BJ (cell line): Measurements from ENCODE around the gene CNKSR1. TPM values are rescaled to one million over a fixed set of nuclear protein-coding genes. Genes with fewer than 3 reads are reported as not detected.

ENCODE experiments used
- CTCF ChIA-PET: fragments of 350-600 bp; formaldehyde crosslinking; extraction: SDS; loops from one replicate; lab custom pipeline; 2021; ENCODE audit warnings: antibody characterized with exemption, inconsistent platforms; lab: Yijun Ruan, JAX
- POLR2A ChIA-PET: fragments of 300-600 bp; sonication (Branson Sonifier 250); formaldehyde crosslinking; extraction: SDS; loops from one replicate; lab custom pipeline; 2021; ENCODE audit warnings: antibody characterized with exemption; lab: Charles Lee
- DNase-seq: peaks from one replicate; pipeline ENCODE4 v3.0.0-alpha.2; 2011; ENCODE audit warnings: low read depth
- H3K27me3 ChIP-seq: 2 replicates; pipeline ENCODE4 v1.6.0; 2011; ENCODE audit warnings: low read length; ENCODE audit not compliant: control insufficient read depth, insufficient read depth
- H3K36me3 ChIP-seq: 2 replicates; pipeline ENCODE4 v1.5.1; 2011; ENCODE audit warnings: low read length; ENCODE audit not compliant: control insufficient read depth, insufficient read depth
- H3K4me3 ChIP-seq: 2 replicates; pipeline ENCODE4 v1.5.1; 2011; ENCODE audit warnings: low read depth, mild to moderate bottlenecking, control low read depth, low read length
- polyA plus RNA-seq: library from polyadenylated mRNA; depleted of rRNA; stranded (reverse); fragments of >200 nt; gene quantifications from 2 replicates; pipeline ENCODE4 v1.2.3, GENCODE V29; 2011
- TF ChIP-seq, protein P1 (sequence below): IDR thresholded peaks from 2 replicates; pipeline ENCODE4 v1.5.1; 2011; ENCODE audit warnings: low read depth, mild to moderate bottlenecking, control low read depth, inconsistent platforms, low read length, moderate library complexity; ENCODE audit not compliant: insufficient read depth

CNKSR1 gene
- polyA plus RNA-seq, 1 experiment, result 0.63 TPM

DNA sequence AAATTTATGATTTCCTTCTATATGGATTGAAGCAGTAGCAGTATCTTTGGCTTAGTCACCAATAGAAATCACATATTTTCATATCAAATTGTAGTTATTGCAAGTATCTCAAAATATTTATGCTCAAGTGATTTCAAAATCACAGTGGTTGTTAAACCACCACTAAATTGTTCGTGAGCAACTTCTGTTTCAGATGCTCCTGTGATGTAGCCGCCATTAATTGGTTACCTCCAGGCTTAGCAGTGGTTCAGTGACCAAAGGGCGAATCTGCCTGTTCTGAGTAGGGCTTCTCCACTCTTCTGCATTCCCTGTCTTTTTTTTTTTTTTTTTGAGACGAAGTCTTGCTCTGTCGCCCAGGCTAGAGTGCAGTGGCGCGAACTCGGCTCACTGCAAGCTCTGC is 1.9 kb upstream of the CNKSR1 start:
- CTCF ChIA-PET, result interaction anchor here (0.6 to 2.1 kb wide), 2 partner anchors 10 to 89 kb away, joined by 3 to 5 read pairs; no protein-coding TSS in a partner anchor
- TF ChIP-seq, protein P1, sequence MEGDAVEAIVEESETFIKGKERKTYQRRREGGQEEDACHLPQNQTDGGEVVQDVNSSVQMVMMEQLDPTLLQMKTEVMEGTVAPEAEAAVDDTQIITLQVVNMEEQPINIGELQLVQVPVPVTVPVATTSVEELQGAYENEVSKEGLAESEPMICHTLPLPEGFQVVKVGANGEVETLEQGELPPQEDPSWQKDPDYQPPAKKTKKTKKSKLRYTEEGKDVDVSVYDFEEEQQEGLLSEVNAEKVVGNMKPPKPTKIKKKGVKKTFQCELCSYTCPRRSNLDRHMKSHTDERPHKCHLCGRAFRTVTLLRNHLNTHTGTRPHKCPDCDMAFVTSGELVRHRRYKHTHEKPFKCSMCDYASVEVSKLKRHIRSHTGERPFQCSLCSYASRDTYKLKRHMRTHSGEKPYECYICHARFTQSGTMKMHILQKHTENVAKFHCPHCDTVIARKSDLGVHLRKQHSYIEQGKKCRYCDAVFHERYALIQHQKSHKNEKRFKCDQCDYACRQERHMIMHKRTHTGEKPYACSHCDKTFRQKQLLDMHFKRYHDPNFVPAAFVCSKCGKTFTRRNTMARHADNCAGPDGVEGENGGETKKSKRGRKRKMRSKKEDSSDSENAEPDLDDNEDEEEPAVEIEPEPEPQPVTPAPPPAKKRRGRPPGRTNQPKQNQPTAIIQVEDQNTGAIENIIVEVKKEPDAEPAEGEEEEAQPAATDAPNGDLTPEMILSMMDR, result no peak
- POLR2A ChIA-PET, result interaction anchor here (0.6 kb wide), 1 partner anchor 175 kb away, joined by 3 read pairs; no protein-coding TSS in a partner anchor

DNA sequence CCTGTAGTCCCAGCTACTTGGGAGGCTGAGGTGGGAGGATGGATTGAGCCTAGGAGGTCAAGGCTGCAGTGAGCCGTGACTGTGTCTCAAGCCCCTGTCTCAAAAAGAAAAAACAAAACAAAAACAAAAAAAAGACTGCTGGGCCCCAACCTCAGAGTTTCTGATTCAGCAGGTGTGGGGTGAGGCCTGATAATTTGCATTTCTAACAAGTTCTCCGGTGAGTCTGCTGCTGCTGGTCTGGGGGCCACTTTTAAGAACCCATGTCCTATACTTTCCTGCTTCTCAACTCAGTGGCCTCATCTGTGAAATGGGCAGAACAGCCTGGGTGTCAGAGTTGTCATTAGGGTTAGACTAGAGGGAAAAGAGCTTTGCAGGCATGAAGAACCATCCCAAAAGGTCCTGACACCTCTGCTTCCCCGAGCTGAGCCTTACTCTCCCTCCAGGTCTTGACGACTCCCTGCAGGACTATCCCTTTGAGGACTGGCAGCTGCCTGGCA is 2.8 kb downstream of the CNKSR1 start:
- DNase-seq, result no peak
- POLR2A ChIA-PET, result no interaction called here
- TF ChIP-seq, protein P1, result no peak
- CTCF ChIA-PET, result interaction anchor here (0.8 to 4.6 kb wide), 4 partner anchors 9 to 142 kb away, joined by 3 to 21 read pairs (median 4); partner anchors contain the start of genes C1orf232, ZNF593 and ZNF593OS
- H3K4me3 ChIP-seq, result no peak overlapping the region
- no peaks in the 10 kb centered on the region for H3K36me3 ChIP-seq
- H3K27me3 ChIP-seq, result no peaks in the 10 kb centered on the region

More for the DNA sequence above, 1.9 kb upstream of the CNKSR1 start:
- no peaks in the 10 kb centered on the region; the same call in 1 of the 2 replicates for H3K36me3 ChIP-seq
- H3K27me3 ChIP-seq, result no peaks in the 10 kb centered on the region
- no peak overlapping the region for H3K4me3 ChIP-seq
- no peak for DNase-seq

DNA sequence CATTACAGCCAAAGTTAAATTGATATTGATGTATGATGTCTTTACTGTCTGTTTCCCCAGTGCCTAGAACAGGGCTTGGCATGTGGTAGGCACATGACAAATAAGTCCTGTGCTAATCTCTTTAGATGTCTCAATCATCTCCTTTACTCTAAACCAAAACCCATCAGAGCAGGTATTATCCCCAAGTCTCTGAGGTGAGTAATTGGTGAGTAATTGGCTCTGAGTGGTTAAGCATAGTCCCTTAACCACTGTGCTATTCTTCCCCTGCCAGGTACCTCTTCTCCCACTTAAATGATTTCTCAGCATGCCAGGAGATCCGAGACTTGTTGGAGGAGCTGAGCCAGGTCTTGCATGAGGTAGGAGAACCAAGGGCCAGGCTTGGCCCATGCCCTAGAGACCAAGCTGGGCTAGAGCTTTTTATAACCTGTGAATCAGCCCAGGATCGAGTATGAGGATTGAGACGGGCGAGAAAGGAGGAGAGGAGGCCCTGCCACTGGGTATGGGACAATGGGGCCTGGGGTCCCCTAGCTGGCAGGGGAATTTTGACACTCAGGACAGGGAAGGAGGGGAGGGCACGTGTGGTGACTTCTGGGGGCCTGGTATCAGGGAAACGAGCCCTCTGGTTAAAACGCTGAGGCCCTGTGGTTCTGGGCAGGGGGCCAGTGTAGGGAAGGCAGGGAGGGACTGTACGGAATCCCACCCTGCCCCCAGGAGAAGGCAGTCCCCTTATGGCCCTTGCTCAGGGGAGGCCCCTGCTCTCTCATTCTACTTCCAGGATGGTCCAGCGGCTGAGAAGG is 4.5 kb downstream of the CNKSR1 start:
- POLR2A ChIA-PET, result no interaction called here
- H3K4me3 ChIP-seq, result no peak overlapping the region

DNA sequence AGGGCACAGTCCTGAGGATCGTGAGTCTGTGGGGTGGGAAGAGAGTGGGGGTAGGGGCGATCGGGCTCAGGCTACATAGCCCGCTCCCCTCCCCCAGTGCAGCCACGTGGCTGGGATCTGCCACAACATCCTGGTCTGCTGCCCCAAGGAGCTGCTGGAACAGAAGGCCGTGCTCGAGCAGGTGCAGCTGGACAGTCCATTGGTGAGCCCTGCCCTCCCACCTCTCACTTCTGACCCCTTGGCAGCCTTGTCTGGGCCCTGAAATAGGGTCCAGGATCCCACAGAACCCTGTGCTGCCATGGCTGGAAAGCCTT is 5.0 kb downstream of the CNKSR1 start:
- DNase-seq, result no peak
- CTCF ChIA-PET, result interaction anchor here (1.1 to 4.6 kb wide), 3 partner anchors 11 to 235 kb away, joined by 4 to 21 read pairs (median 7); partner anchors contain the start of genes C1orf232, ZNF593 and ZNF593OS
- POLR2A ChIA-PET, result no interaction called here
- no peak overlapping the region for H3K4me3 ChIP-seq
- TF ChIP-seq, protein P1, result no peak
- no peaks in the 10 kb centered on the region for H3K27me3 ChIP-seq
- H3K36me3 ChIP-seq, result no peaks in the 10 kb centered on the region

More for the DNA sequence above, 4.5 kb downstream of the CNKSR1 start:
- CTCF ChIA-PET, result interaction anchor here (0.6 to 4.6 kb wide), 4 partner anchors 10 to 1719 kb away, joined by 3 to 21 read pairs (median 6); partner anchors contain the start of genes C1orf232, ZNF593 and ZNF593OS
- TF ChIP-seq, protein P1, result no peak
- Histone ChIP-seq H3K27me3 (no peaks in the 10 kb centered on the region), H3K36me3 (no peaks in the 10 kb centered on the region)
- no peak for DNase-seq

DNA sequence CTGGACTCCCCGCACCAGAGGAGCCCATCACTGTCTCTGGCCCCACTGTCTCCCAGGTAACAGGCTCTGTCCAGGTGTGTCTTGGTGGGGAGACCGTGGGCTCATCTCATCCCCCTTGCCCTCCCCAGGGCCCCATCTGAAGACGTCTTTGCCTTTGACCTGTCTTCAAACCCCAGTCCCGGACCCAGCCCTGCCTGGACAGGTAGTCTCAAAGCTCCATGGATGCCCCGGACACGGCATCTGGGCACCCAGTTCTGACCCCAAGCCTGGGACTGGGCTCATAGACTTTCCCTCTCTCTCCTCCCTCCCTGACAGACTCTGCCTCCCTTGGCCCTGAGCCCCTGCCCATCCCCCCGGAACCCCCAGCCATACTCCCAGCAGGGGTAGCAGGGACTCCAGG is 6.8 kb downstream of the CNKSR1 start:
- H3K4me3 ChIP-seq, result no peak overlapping the region
- H3K36me3 ChIP-seq, result no peaks in the 10 kb centered on the region
- TF ChIP-seq, protein P1, result no peak
- no peaks in the 10 kb centered on the region for H3K27me3 ChIP-seq
- CTCF ChIA-PET, result interaction anchor here (1.6 kb wide), 1 partner anchor 14 kb away, joined by 5 read pairs; the partner anchor contains the start of gene ZNF593
- DNase-seq, result no peak
- POLR2A ChIA-PET, result no interaction called here
